Activated gamma-delta T cell treated with Interleukin-2 at 50 U/mL for 16 hours (primary cell): ENCODE measurements around the gene USP48.
"Not testable (repeated sequence)": the region's sequence is repeated elsewhere in the genome, so short reads cannot be mapped to it uniquely, and the experiment has no call there.

Experiments used
- DNase-seq: peaks from one replicate; pipeline ENCODE4 v3.0.0-alpha.2; 2020

The USP48 gene

GRCh38 chr1:21633992-21634805, 148.8 kb downstream of the USP48 start:
- no peak for DNase-seq

DNA sequence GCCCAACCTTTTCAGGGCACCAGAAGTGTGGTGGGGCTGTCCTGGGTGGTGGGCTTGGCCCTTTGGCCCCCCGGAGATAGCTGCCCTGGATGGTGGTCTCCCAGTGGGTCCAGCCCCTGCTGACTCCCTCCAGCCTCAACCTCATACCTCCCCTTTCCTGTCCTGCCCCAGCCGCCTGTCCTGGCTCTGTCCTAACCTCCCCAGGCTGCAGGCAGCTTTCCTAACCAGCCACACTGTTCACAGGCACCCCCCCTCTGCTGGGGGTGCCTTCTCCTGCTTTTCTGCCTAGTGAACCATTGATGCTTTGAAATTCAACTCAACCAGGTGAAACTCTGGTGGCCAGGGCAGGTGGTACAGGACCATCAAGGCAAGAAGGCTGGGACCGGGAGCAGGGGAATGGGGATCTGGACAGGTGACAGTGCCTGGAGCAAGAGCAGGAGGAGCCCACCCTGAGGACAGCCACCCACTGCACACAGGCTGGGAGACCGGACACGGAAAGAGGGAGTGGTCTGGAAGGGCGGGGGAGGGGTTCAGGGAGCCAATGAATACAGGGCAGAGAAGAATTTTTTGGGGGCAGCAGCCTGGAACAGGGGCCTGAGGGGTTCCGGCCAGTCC, 149.7 kb downstream of the USP48 start:
- no peak for DNase-seq

DNA sequence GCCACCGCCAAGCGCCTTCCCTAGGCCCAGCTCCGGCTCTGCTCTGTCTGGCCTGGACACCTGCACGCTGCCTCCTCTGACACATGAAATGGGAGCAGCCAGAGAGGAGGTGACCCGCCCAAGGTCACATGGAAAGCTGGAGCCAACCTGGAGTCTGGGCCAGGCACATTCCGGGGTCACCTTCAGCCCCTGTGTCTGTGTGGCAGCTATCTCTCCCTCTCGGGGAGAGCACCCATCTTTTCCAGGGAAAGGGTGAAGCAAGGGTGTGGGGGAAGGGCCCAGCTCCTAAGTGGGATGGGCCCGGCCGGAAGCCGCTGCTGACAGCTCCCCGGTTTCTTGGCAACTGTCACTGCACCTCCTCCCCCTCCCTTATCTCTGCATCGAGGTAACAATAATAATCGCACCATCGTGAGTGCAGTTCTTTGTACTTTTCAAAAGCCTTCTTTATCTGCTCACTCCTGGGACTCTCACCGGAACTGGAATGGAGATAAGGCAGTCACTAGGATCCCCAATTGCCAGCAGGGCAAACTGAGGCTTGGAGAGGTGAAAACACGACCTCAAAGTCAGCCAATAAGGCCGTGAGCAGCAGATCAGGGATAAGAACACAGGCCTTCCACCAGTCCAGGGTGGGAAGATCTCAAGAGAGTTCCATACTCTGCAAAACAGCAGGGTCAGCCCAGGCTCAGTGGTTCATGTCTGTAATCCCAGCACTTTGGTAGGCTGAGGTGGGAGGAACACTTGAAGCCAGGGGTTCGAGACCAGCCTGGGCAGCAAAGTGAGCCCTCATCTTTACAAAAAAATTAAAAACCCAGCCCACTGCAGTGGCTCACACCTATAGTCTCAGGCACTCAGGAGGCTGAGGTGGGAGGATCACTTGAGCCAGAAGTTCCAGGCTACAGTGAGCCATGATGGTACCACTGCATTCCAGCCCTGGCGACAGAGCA, 150.7 kb downstream of the USP48 start:
- no peak for DNase-seq

- not testable (repeated sequence) for DNase-seq
Measured at GRCh38 chr1:21631590-21631943, 151.4 kb downstream of the USP48 start.

DNA sequence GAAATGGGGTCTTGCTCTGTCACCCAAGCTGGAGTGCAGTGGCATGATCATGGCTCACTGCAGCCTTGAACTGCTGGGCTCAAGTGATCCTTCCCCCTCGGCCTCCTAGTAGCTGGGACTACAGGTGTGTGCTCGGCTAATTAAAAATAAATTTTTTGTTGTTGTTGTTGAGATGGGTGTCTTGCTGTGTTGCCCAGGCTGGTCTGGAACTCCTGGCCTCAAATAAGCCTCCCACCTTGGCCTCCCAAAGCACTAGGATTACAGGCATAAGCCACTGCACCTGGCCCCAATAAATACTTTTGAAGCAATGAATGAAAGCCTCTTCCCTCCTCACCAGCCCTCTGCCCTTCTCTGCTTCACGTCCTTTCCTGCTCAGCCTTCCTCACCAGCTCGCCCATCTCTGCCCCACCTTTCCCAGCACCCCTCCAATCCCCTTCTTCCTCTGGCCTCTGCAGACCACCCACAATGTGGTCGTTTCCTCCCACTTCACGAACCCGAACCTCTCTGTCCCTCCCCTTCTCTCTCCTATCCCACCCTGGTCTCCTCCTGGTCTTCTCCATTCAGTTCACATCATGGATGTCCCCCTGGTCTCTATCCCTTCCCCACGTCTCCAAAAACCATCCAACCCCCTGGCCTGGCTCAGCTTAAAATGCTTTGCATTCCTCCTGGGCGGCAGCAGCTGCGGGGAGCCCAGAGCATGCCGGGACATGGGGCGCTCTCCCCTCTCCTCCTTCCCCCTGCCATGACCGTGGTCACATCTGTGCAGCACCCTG, 152.2 kb downstream of the USP48 start:
- DNase-seq = no peak

GRCh38 chr1:21629971-21630370, 153.0 kb downstream of the USP48 start:
- no peak for DNase-seq

GRCh38 chr1:21628798-21629393, 154.1 kb downstream of the USP48 start:
- DNase-seq = no peak
